KBM-7 (cell line): ENCODE measurements around the gene NFILZ.
A peak's percentile ranks its signal among the peaks of the same experiment; 100 is the strongest.

Source experiments
- DNase-seq: peaks from one replicate; pipeline ENCODE4 v3.0.0-alpha.2; 2015
- in situ Hi-C: fragments of 300-500 bp; cut with MboI; formaldehyde crosslinking; loops from 2 replicates; pipeline ENCODE4 v1.14.3; 2020; ENCODE audit warnings: low sequenced_read_pairs, low pct_unique_long_range_greater_than_20kb, mixed read lengths

Gene NFILZ

GRCh38 chr19:8638078-8638619 is 7.7 kb downstream of the NFILZ start:
- in situ Hi-C loops = no loop called here
- peak; percentile 87 for DNase-seq

GRCh38 chr19:8639821-8640401 is 9.5 kb downstream of the NFILZ start:
- in situ Hi-C loops = no loop called here
- DNase-seq = no peak

- in situ Hi-C loops = no loop called here
- DNase-seq = peak; percentile 64
Observed at GRCh38 chr19:8640402-8641004, 10.1 kb downstream of the NFILZ start.

- no peak for DNase-seq
- in situ Hi-C loops = no loop called here
Observed at GRCh38 chr19:8641221-8641907, 10.9 kb downstream of the NFILZ start.

- in situ Hi-C loops = no loop called here
- peak; percentile 80 for DNase-seq
Observed at GRCh38 chr19:8641908-8642547, 11.6 kb downstream of the NFILZ start.

- in situ Hi-C loops = no loop called here
- no peak for DNase-seq
Observed at GRCh38 chr19:8642561-8642960, 12.1 kb downstream of the NFILZ start.

GRCh38 chr19:8643860-8644653 is 13.6 kb downstream of the NFILZ start:
- DNase-seq = no peak
- in situ Hi-C loops = no loop called here

GRCh38 chr19:8648240-8648639 is 17.8 kb downstream of the NFILZ start:
- in situ Hi-C loops = no loop called here

GRCh38 chr19:8654591-8655339 is 24.3 kb downstream of the NFILZ start:
- in situ Hi-C loops = no loop called here
- DNase-seq = peak; percentile 66

More at GRCh38 chr19:8648240-8648639, 17.8 kb downstream of the NFILZ start:
- no peak for DNase-seq

- no peak for DNase-seq
- in situ Hi-C loops = no loop called here
Observed at GRCh38 chr19:8655340-8655709, 24.9 kb downstream of the NFILZ start.

GRCh38 chr19:8657869-8658268 is 27.4 kb downstream of the NFILZ start:
- in situ Hi-C loops = no loop called here
- DNase-seq = no peak

- in situ Hi-C loops = no loop called here
Observed at GRCh38 chr19:8659905-8660304, 29.5 kb downstream of the NFILZ start.

GRCh38 chr19:8662263-8662662 is 31.8 kb downstream of the NFILZ start:
- no peak for DNase-seq
- in situ Hi-C loops = no loop called here

More at GRCh38 chr19:8659905-8660304, 29.5 kb downstream of the NFILZ start:
- DNase-seq = no peak

- in situ Hi-C loops = no loop called here
- peak; percentile 61 for DNase-seq
Observed at GRCh38 chr19:8663920-8664670, 33.7 kb downstream of the NFILZ start.

GRCh38 chr19:8664671-8665057 is 34.2 kb downstream of the NFILZ start:
- in situ Hi-C loops = no loop called here
- DNase-seq = no peak

- in situ Hi-C loops = no loop called here
- DNase-seq = no peak
Observed at GRCh38 chr19:8665468-8666213, 35.2 kb downstream of the NFILZ start.

GRCh38 chr19:8666814-8667405 is 36.5 kb downstream of the NFILZ start:
- DNase-seq = peak; percentile 72
- in situ Hi-C loops = no loop called here
